Spleen (tissue), 11 donors: ENCODE measurements around the gene LRRC4C. TPM values are rescaled to one million over a fixed set of nuclear protein-coding genes. Genes with fewer than 3 reads are reported as not detected.

Experiments used
- DNase-seq: peaks from one replicate; pipeline ENCODE4 v3.0.0-alpha.2; 2020
- H3K27ac ChIP-seq, 8 donors: fragments of 200-600 bp; sonication (generic) in 7 of 8; 1 replicate in 4 of 8; 2 replicates in 4 of 8; pipeline versions ENCODE4 v1.5.0 to v1.8.0; 2016 to 2021; ENCODE audit warnings: inconsistent platforms in 4 of 8, mild to moderate bottlenecking in 4 of 8, moderate library complexity in 1 of 8
- H3K27me3 ChIP-seq, 7 donors: fragments of 200-600 bp; sonication (generic) in 6 of 7; replicated peaks in 1 of 7; 1 replicate in 4 of 7; 2 replicates in 3 of 7; pipeline versions ENCODE4 v1.5.0 to v1.8.0; 2016 to 2021; ENCODE audit warnings: inconsistent platforms in 3 of 7, mild to moderate bottlenecking in 1 of 7
- H3K36me3 ChIP-seq, 6 donors: fragments of 200-600 bp; sonication (generic) in 5 of 6; 1 replicate in 4 of 6; 2 replicates in 2 of 6; pipeline versions ENCODE4 v1.5.0 to v1.8.0; 2016 to 2021; ENCODE audit warnings: inconsistent platforms in 2 of 6
- H3K4me1 ChIP-seq, 6 donors: fragments of 200-600 bp; sonication (generic) in 5 of 6; 1 replicate in 3 of 6; 2 replicates in 3 of 6; pipeline versions ENCODE4 v1.5.0 to v1.8.0; 2016 to 2021; ENCODE audit warnings: inconsistent platforms in 3 of 6
- H3K4me3 ChIP-seq, 8 donors: fragments of 200-600 bp; sonication (generic) in 7 of 8; 1 replicate in 4 of 8; 2 replicates in 4 of 8; pipeline versions ENCODE4 v1.5.0 to v1.8.0; 2016 to 2021; ENCODE audit warnings: inconsistent platforms in 4 of 8, mild to moderate bottlenecking in 4 of 8, moderate library complexity in 2 of 8
- H3K9me3 ChIP-seq, 8 donors: fragments of 200-600 bp; sonication (generic) in 7 of 8; 1 replicate in 4 of 8; 2 replicates in 4 of 8; pipeline versions ENCODE4 v1.5.0 to v1.8.0; 2016 to 2021; ENCODE audit warnings: inconsistent platforms in 4 of 8
- POLR2A ChIP-seq, 3 donors: fragments of 450-650 bp; IDR thresholded peaks; one replicate each; pipeline ENCODE4 v1.5.1; 2017; ENCODE audit warnings: antibody characterized with exemption in 3 of 3, mild to moderate bottlenecking in 1 of 3
- POLR2AphosphoS5 ChIP-seq, 3 donors: sonication (generic); formaldehyde crosslinking; IDR thresholded peaks; one replicate each; pipeline ENCODE4 v1.5.1; 2017; ENCODE audit warnings: antibody characterized with exemption in 3 of 3
- WGBS, 5 donors: extraction: QIAGEN DNeasy Blood & Tissue Kit in 3 of 5; methylation state at CpG; one replicate each; pipeline versions ENCODE4 v1.1.5 to v1.1.7; 2013 to 2018; 5-methylcytosine and 5-hydroxymethylcytosine counted together
- intact Hi-C: fragments of 100-400 bp; cut with DNase I; formaldehyde crosslinking; loops from one replicate; pipeline ENCODE4 v1.15.0; 2023; ENCODE audit warnings: low total_unique reads
- polyA plus RNA-seq, 3 donors: library from polyadenylated mRNA; stranded (reverse); fragments of 200-250 nt; gene quantifications; one replicate each; pipeline ENCODE4 v1.2.1, GENCODE V29; 2013
- total RNA-seq, 7 donors: library from RNA; depleted of rRNA in 3 of 7; stranded (reverse); fragments of >200 nt in 3 of 7; fragmentation: NEBNext Ultra II Directional in 4 of 7; extraction: Animal tissue kit (Norgen Biotek cat#: 25700) in 4 of 7; gene quantifications; one replicate each; pipeline versions ENCODE4 v1.1.0 to v1.2.1, GENCODE V29; 2016 to 2021
- TF ChIP-seq, protein P1 (sequence below), 11 experiments: fragments of 200-600 bp in 7 of 11; fragments of 450-650 bp in 4 of 11; sonication (generic) in 4 of 11; IDR thresholded peaks in 8 of 11; conservative IDR thresholded peaks in 3 of 11; 1 replicate in 7 of 11; 2 replicates in 4 of 11; pipeline versions ENCODE4 v1.4.0 to v1.8.0; 2016 to 2021; ENCODE audit warnings: antibody characterized with exemption in 11 of 11, inconsistent platforms in 4 of 11, mild to moderate bottlenecking in 1 of 11
- donor health status: healthy with polysubstance abuse.
- donor health status: DM: no; HTN: no; CAD: no; lungs with moderate emphysema.
- donor health status: DM: no; HTN: no; CAD: no.
- donor health status: Bipolar disorder and iron deficiency.
- donor health status: healthy.
- donor health status: DM: no; HTN: no; CAD: no.
- donor health status: DM: yes; HTN: yes; CAD: no.

The LRRC4C gene
- total and polyA plus RNA-seq, 10 donors, result 0.15 to 8.9 (median 1.9) TPM

DNA sequence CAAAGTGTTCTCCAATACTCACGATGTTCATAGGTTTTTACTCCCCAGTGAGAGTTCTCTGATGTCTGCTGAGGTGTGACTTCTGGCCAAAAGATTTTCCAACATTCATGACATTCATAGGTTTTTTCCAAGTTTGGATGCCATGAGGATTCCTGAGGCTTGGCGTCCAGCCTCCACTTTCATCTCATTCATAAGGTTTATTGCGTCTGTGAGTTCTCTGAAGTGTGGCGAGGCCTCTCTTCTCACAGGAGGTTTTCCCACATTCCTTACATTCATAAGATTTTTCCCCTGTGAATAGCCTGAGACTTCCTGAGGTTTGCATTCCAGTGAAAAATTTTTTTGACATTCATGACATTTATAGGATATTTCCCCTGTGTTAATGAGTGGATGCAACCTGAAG, 1014.1 kb downstream of the LRRC4C start:
- TF ChIP-seq POLR2A (IDR thresholded peaks at IDR 0.05), result no peak
- TF ChIP-seq, protein P1, sequence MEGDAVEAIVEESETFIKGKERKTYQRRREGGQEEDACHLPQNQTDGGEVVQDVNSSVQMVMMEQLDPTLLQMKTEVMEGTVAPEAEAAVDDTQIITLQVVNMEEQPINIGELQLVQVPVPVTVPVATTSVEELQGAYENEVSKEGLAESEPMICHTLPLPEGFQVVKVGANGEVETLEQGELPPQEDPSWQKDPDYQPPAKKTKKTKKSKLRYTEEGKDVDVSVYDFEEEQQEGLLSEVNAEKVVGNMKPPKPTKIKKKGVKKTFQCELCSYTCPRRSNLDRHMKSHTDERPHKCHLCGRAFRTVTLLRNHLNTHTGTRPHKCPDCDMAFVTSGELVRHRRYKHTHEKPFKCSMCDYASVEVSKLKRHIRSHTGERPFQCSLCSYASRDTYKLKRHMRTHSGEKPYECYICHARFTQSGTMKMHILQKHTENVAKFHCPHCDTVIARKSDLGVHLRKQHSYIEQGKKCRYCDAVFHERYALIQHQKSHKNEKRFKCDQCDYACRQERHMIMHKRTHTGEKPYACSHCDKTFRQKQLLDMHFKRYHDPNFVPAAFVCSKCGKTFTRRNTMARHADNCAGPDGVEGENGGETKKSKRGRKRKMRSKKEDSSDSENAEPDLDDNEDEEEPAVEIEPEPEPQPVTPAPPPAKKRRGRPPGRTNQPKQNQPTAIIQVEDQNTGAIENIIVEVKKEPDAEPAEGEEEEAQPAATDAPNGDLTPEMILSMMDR (IDR thresholded peaks at IDR 0.05 in 8 of 11, conservative IDR thresholded peaks at IDR 0.05 in 3 of 11), result no peak
- TF ChIP-seq POLR2AphosphoS5 (IDR thresholded peaks at IDR 0.05), result no peak

GRCh38 chr11:40444151-40444550, 1015.3 kb downstream of the LRRC4C start:
- no peaks in the 10 kb centered on the region for H3K4me1 ChIP-seq
- WGBS, 5 donors, result 88 to 98% (median 91%) methylated on average over 1 of the region's 1 CpG
- TF ChIP-seq POLR2A (IDR thresholded peaks at IDR 0.05) (no peak), POLR2AphosphoS5 (IDR thresholded peaks at IDR 0.05) (no peak)
- TF ChIP-seq, protein P1 (IDR thresholded peaks at IDR 0.05 in 8 of 11, conservative IDR thresholded peaks at IDR 0.05 in 3 of 11), result no peak

More for the DNA sequence above, 1014.1 kb downstream of the LRRC4C start:
- no peak for DNase-seq
- H3K27ac ChIP-seq, result no peak overlapping the region
- H3K27me3 ChIP-seq, result no peaks in the 10 kb centered on the region
- H3K36me3 ChIP-seq, result no peaks in the 10 kb centered on the region
- no peaks in the 10 kb centered on the region for H3K4me1 ChIP-seq
- intact Hi-C loops, result no loop called here
- 85 to 91% (median 86%) methylated on average over 4 of the region's 4 CpGs for WGBS, 5 donors
- peaks cover 0 to 64% (median 43%) of the 10 kb centered on the region in 8 donors for H3K9me3 ChIP-seq
- H3K4me3 ChIP-seq, result no peak overlapping the region

GRCh38 chr11:40435344-40435743, 1024.1 kb downstream of the LRRC4C start:
- DNase-seq, result no peak
- no peak for TF ChIP-seq POLR2AphosphoS5 (IDR thresholded peaks at IDR 0.05)
- TF ChIP-seq, protein P1 (IDR thresholded peaks at IDR 0.05 in 8 of 11, conservative IDR thresholded peaks at IDR 0.05 in 3 of 11), result no peak
- TF ChIP-seq POLR2A (IDR thresholded peaks at IDR 0.05), result no peak
- no peaks in the 10 kb centered on the region for H3K4me1 ChIP-seq
- no peak overlapping the region for H3K27ac ChIP-seq
- no peaks in the 10 kb centered on the region for H3K27me3 ChIP-seq
- no peaks in the 10 kb centered on the region for H3K36me3 ChIP-seq
- no peak overlapping the region for H3K4me3 ChIP-seq
- intact Hi-C loops, result no loop called here
- H3K9me3 ChIP-seq, result peaks cover 0 to 24% (median 4%) of the 10 kb centered on the region in 8 donors

More at GRCh38 chr11:40444151-40444550, 1015.3 kb downstream of the LRRC4C start:
- Histone ChIP-seq H3K36me3 (no peaks in the 10 kb centered on the region), H3K4me3 (no peak overlapping the region), H3K9me3 (peaks cover 0 to 55% (median 41%) of the 10 kb centered on the region in 8 donors), H3K27me3 (no peaks in the 10 kb centered on the region), H3K27ac (no peak overlapping the region)
- intact Hi-C loops, result no loop called here
- DNase-seq, result no peak

DNA sequence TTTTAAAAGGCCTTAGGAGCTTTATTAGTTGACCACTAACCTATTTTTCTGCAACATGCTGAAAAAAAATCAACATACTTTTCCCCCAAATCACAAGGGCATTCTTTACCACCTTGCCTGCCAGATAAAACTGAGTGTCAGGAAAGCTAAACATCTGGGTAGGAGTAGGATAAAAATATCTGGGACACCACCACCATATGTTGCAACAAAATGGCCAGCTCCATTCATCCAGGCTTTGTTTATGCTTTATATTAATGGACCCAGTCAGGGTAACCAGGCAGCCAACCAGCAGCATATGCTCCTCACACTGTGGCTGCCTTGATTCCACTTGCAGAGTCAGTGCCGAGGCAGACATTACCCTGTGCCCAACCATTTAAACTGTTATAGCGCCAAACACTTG, 1024.5 kb downstream of the LRRC4C start:
- Histone ChIP-seq H3K27ac (no peak overlapping the region), H3K27me3 (no peaks in the 10 kb centered on the region), H3K9me3 (peaks cover 0 to 24% (median 4%) of the 10 kb centered on the region in 8 donors), H3K36me3 (no peaks in the 10 kb centered on the region), H3K4me1 (no peaks in the 10 kb centered on the region), H3K4me3 (no peak overlapping the region)
- WGBS, 5 donors, result 74 to 93% (median 92%) methylated on average over 2 of the region's 2 CpGs
- no peak for TF ChIP-seq POLR2A (IDR thresholded peaks at IDR 0.05)
- no peak for TF ChIP-seq POLR2AphosphoS5 (IDR thresholded peaks at IDR 0.05)
- TF ChIP-seq, protein P1 (IDR thresholded peaks at IDR 0.05 in 8 of 11, conservative IDR thresholded peaks at IDR 0.05 in 3 of 11), result no peak
- DNase-seq, result no peak
- intact Hi-C loops, result no loop called here
